Trophoblast cell (in vitro differentiated cells and primary cell): Measurements from ENCODE around the gene UBE2S.
A peak's percentile ranks its signal among the peaks of the same experiment; 100 is the strongest.

Experiments used
- DNase-seq, 2 donors: peaks; one replicate each; pipeline ENCODE4 v3.0.0-alpha.2; 2016
- H2AFZ ChIP-seq: 2 replicates; pipeline ENCODE4 v1.6.1; 2013; ENCODE audit warnings: low read length, moderate library complexity, mild to moderate bottlenecking; ENCODE audit not compliant: insufficient read depth, poor library complexity
- H2AK5ac ChIP-seq: 2 replicates; pipeline ENCODE4 v1.6.1; 2013; ENCODE audit warnings: mild to moderate bottlenecking, low read length
- H2BK120ac ChIP-seq: 2 replicates; pipeline ENCODE4 v1.6.1; 2013; ENCODE audit warnings: low read length, mild to moderate bottlenecking, moderate library complexity; ENCODE audit not compliant: insufficient read depth, poor library complexity
- H2BK12ac ChIP-seq: 2 replicates; pipeline ENCODE4 v1.6.1; 2013; ENCODE audit warnings: mild to moderate bottlenecking, low read length, moderate library complexity
- H2BK5ac ChIP-seq: 2 replicates; pipeline ENCODE4 v1.6.1; 2013; ENCODE audit warnings: low read length, low read depth, moderate library complexity, mild to moderate bottlenecking; ENCODE audit not compliant: poor library complexity
- H3K14ac ChIP-seq: 2 replicates; pipeline ENCODE4 v1.6.1; 2013; ENCODE audit warnings: mild to moderate bottlenecking, low read length
- H3K18ac ChIP-seq: 2 replicates; pipeline ENCODE4 v1.6.1; 2013; ENCODE audit warnings: mild to moderate bottlenecking, low read length
- H3K23ac ChIP-seq: 2 replicates; pipeline ENCODE4 v1.6.1; 2013; ENCODE audit warnings: low read length
- H3K27ac ChIP-seq: 2 replicates; pipeline ENCODE4 v1.5.1; 2013; ENCODE audit warnings: low read depth, mild to moderate bottlenecking, inconsistent platforms, low read length, moderate library complexity
- H3K27me3 ChIP-seq: 2 replicates; pipeline ENCODE4 v1.6.1; 2013; ENCODE audit warnings: inconsistent platforms, mild to moderate bottlenecking, low read length, moderate library complexity; ENCODE audit not compliant: insufficient read depth
- H3K36me3 ChIP-seq, 2 experiments: 1 replicate in 1 of 2; 2 replicates in 1 of 2; pipeline ENCODE4 v1.6.1; 2013; ENCODE audit warnings: low read length in 2 of 2, mild to moderate bottlenecking in 2 of 2, moderate library complexity in 1 of 2; ENCODE audit not compliant: insufficient read depth in 2 of 2, control insufficient read depth in 1 of 2
- H3K4ac ChIP-seq: 2 replicates; pipeline ENCODE4 v1.6.1; 2013; ENCODE audit warnings: low read depth, mild to moderate bottlenecking, low read length, moderate library complexity
- H3K4me1 ChIP-seq, 2 experiments: 1 replicate in 1 of 2; 2 replicates in 1 of 2; pipeline ENCODE4 v1.6.1; 2013; ENCODE audit warnings: low read length in 2 of 2, mild to moderate bottlenecking in 2 of 2, moderate library complexity in 1 of 2; ENCODE audit not compliant: insufficient read depth in 2 of 2, control insufficient read depth in 1 of 2
- H3K4me2 ChIP-seq: 2 replicates; pipeline ENCODE4 v1.6.1; 2013; ENCODE audit warnings: inconsistent platforms, mild to moderate bottlenecking, low read length, moderate library complexity
- H3K4me3 ChIP-seq: 2 replicates; pipeline ENCODE4 v1.5.1; 2013; ENCODE audit warnings: mild to moderate bottlenecking, low read depth, low read length, inconsistent platforms
- H3K79me1 ChIP-seq: one replicate; pipeline ENCODE4 v1.6.1; 2013; ENCODE audit warnings: low read length
- H3K79me2 ChIP-seq: 2 replicates; pipeline ENCODE4 v1.6.1; 2013; ENCODE audit warnings: low read length, mild to moderate bottlenecking; ENCODE audit not compliant: control insufficient read depth, insufficient read depth, poor library complexity
- H3K9ac ChIP-seq: 2 replicates; pipeline ENCODE4 v1.6.1; 2013; ENCODE audit warnings: mild to moderate bottlenecking, low read length
- H3K9me3 ChIP-seq: 2 replicates; pipeline ENCODE4 v1.6.1; 2013; ENCODE audit warnings: low read depth, mild to moderate bottlenecking, control low read depth, inconsistent platforms, low read length; ENCODE audit not compliant: insufficient read depth
- H4K12ac ChIP-seq: 2 replicates; pipeline ENCODE4 v1.6.1; 2013; ENCODE audit warnings: low read depth, mild to moderate bottlenecking, low read length, moderate library complexity
- H4K8ac ChIP-seq: 2 replicates; pipeline ENCODE4 v1.6.1; 2013; ENCODE audit warnings: low read depth, mild to moderate bottlenecking, low read length, moderate library complexity
- H4K91ac ChIP-seq: one replicate; pipeline ENCODE4 v1.6.1; 2013; ENCODE audit warnings: low read depth, mild to moderate bottlenecking, low read length, moderate library complexity
- WGBS: extraction: QIAGEN DNeasy Blood & Tissue Kit; methylation state at CpG from one replicate; pipeline ENCODE4 v1.1.7; 2013; ENCODE audit warnings: missing lambda C conversion rate; ENCODE audit not compliant: insufficient read length, insufficient coverage; ENCODE audit errors: extremely low coverage; 5-methylcytosine and 5-hydroxymethylcytosine counted together

UBE2S gene

DNA sequence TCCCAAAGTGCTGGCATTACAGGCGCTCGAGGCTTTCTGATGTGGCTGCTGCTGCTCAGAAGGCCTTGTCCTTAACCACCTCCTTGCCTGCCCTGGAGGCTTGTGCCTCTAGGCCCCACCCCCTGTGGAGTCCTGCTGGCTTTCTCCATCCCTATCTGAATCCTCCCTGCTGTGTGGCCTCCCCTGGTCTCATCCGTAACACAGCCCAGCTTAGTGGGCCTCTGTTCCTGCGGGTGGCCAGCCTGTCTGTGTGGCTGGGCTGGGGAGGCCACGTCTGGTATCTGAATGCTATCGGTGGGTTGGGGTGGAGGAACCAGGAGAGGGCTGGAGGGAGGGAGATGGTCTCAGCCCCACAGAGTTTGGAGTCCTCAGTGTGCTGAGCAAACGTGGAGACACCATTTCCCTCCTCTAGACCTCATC, 17.1 kb downstream of the UBE2S start:
- H3K9me3 ChIP-seq, result no peaks in the 10 kb centered on the region
- no peak overlapping the region for H3K9ac ChIP-seq
- no peak overlapping the region for H4K8ac ChIP-seq
- H2AK5ac ChIP-seq, result no peak overlapping the region
- H3K4ac ChIP-seq, result no peak overlapping the region
- no peak overlapping the region for H3K18ac ChIP-seq
- no peak overlapping the region for H4K91ac ChIP-seq
- H3K27me3 ChIP-seq, result no peaks in the 10 kb centered on the region
- peaks cover 23 to 30% of the 10 kb centered on the region in 2 experiments for H3K4me1 ChIP-seq
- peaks cover 46 to 47% of the 10 kb centered on the region in 2 experiments for H3K36me3 ChIP-seq
- DNase-seq, result no peak
- no peak overlapping the region for H3K4me2 ChIP-seq
- peaks cover 7% of the 10 kb centered on the region for H3K79me1 ChIP-seq
- no peak overlapping the region for H3K4me3 ChIP-seq
- no CpG with 5 or more reads among the region's 7 CpGs for WGBS
- no peak overlapping the region for H3K14ac ChIP-seq
- no peak overlapping the region for H3K23ac ChIP-seq
- no peak overlapping the region for H3K27ac ChIP-seq
- H2BK12ac ChIP-seq, result no peak overlapping the region
- H3K79me2 ChIP-seq, result peaks cover 24% of the 10 kb centered on the region
- H4K12ac ChIP-seq, result peak overlapping the region; percentile 17
- H2BK5ac ChIP-seq, result no peak overlapping the region
- H2BK120ac ChIP-seq, result no peak overlapping the region
- H2AFZ ChIP-seq, result no peak overlapping the region

GRCh38 chr19:55389386-55390317, 17.9 kb downstream of the UBE2S start:
- Histone ChIP-seq H3K36me3 (peaks cover 46 to 47% of the 10 kb centered on the region in 2 experiments), H3K18ac (no peak overlapping the region), H2AFZ (no peak overlapping the region), H3K27ac (no peak overlapping the region), H4K91ac (no peak overlapping the region), H3K4me3 (no peak overlapping the region), H4K8ac (no peak overlapping the region), H2BK12ac (no peak overlapping the region), H4K12ac (no peak overlapping the region), H3K14ac (no peak overlapping the region), H3K4ac (no peak overlapping the region), H3K9me3 (no peaks in the 10 kb centered on the region), H3K9ac (no peak overlapping the region), H2BK5ac (no peak overlapping the region), H3K27me3 (no peaks in the 10 kb centered on the region), H3K4me2 (no peak overlapping the region), H3K4me1 (peaks cover 27 to 34% of the 10 kb centered on the region in 2 experiments), H2BK120ac (no peak overlapping the region), H3K79me1 (peaks cover 9% of the 10 kb centered on the region), H2AK5ac (no peak overlapping the region), H3K79me2 (peaks cover 24% of the 10 kb centered on the region), H3K23ac (no peak overlapping the region)
- WGBS, result no CpG with 5 or more reads among the region's 21 CpGs
- no peak for DNase-seq

GRCh38 chr19:55387736-55388497, 19.7 kb downstream of the UBE2S start:
- peak overlapping the region; percentile 38 for H3K4ac ChIP-seq
- no peak for DNase-seq
- H3K9ac ChIP-seq, result peak overlapping the region; percentile 50
- no peak overlapping the region for H2BK5ac ChIP-seq
- no peak overlapping the region for H4K8ac ChIP-seq
- no peak overlapping the region for H3K23ac ChIP-seq
- H4K91ac ChIP-seq, result no peak overlapping the region
- H3K9me3 ChIP-seq, result no peaks in the 10 kb centered on the region
- H2AFZ ChIP-seq, result no peak overlapping the region
- H3K18ac ChIP-seq, result peak overlapping the region; percentile 9
- H3K27ac ChIP-seq, result no peak overlapping the region
- WGBS, result no CpG with 5 or more reads among the region's 24 CpGs
- H4K12ac ChIP-seq, result no peak overlapping the region
- no peak overlapping the region for H3K14ac ChIP-seq
- peaks cover 46 to 47% of the 10 kb centered on the region in 2 experiments for H3K36me3 ChIP-seq
- no peak overlapping the region for H2BK120ac ChIP-seq
- no peak overlapping the region for H2BK12ac ChIP-seq
- H3K79me1 ChIP-seq, result peaks cover 16% of the 10 kb centered on the region
- peak overlapping the region; percentile 35 for H3K4me3 ChIP-seq
- peak overlapping the region; percentile 83 for H3K4me2 ChIP-seq
- peaks cover 28% of the 10 kb centered on the region for H3K79me2 ChIP-seq
- H2AK5ac ChIP-seq, result no peak overlapping the region
- H3K4me1 ChIP-seq, result peaks cover 37 to 44% of the 10 kb centered on the region in 2 experiments
- no peaks in the 10 kb centered on the region for H3K27me3 ChIP-seq

GRCh38 chr19:55386493-55386971, 21.1 kb downstream of the UBE2S start:
- H3K79me1 ChIP-seq, result peaks cover 16% of the 10 kb centered on the region
- H2BK12ac ChIP-seq, result no peak overlapping the region
- no peaks in the 10 kb centered on the region for H3K9me3 ChIP-seq
- H4K8ac ChIP-seq, result no peak overlapping the region
- H4K12ac ChIP-seq, result no peak overlapping the region
- no peaks in the 10 kb centered on the region for H3K27me3 ChIP-seq
- peak overlapping the region; percentile 77 for H2AK5ac ChIP-seq
- H2BK120ac ChIP-seq, result peak overlapping the region; percentile 37
- peak overlapping the region; percentile 94 for H3K18ac ChIP-seq
- no peak overlapping the region for H2AFZ ChIP-seq
- H4K91ac ChIP-seq, result peak overlapping the region; percentile 15
- peaks cover 28% of the 10 kb centered on the region for H3K79me2 ChIP-seq
- H3K4ac ChIP-seq, result peak overlapping the region; percentile 98
- H2BK5ac ChIP-seq, result no peak overlapping the region
- WGBS, result no CpG with 5 or more reads among the region's 33 CpGs
- peaks cover 46 to 47% of the 10 kb centered on the region in 2 experiments for H3K36me3 ChIP-seq
- no peak overlapping the region for H3K23ac ChIP-seq
- H3K4me1 ChIP-seq, result peaks cover 37% of the 10 kb centered on the region in 2 experiments
- peak overlapping the region; percentile 94 for H3K14ac ChIP-seq
- DNase-seq, result peak; percentile 67 to 71
- H3K4me2 ChIP-seq, result peak overlapping the region; percentile 83
- peak overlapping the region; percentile 93 for H3K4me3 ChIP-seq
- H3K9ac ChIP-seq, result peak overlapping the region; percentile 84
- peak overlapping the region; percentile 4 for H3K27ac ChIP-seq
